ENCODE results near the gene SEZ6L2. TPM values are rescaled to one million over a fixed set of nuclear protein-coding genes. Genes with fewer than 3 reads are reported as not detected.

The SEZ6L2 gene
- total and polyA plus RNA-seq, 2 of the 8 experiments (the other 6 are each of a cell fraction or from before 2014, with no cell fraction given) = 43.5 to 47.7 TPM

- WGBS, 2 experiments (ENCODE audit: extremely low coverage in 1 of 2, insufficient coverage in 1 of 2, insufficient read length in 1 of 2, insufficient replicate concordance in 2 of 2, low coverage in 1 of 2, low lambda C conversion rate in 2 of 2, missing lambda C conversion rate in 1 of 2) = 95% methylated on average over 8 of the region's 8 CpGs; no CpG with 5 or more reads in 1 of the 2 experiments
- TF ChIP-seq EGR1 (IDR thresholded peaks at IDR 0.05; ENCODE audit: borderline replicate concordance, low read depth, low read length) (no peak), HDAC2 (IDR thresholded peaks at IDR 0.05; ENCODE audit: borderline replicate concordance in 1 of 2, low read depth in 2 of 2, low read length in 2 of 2) (no peak), USF2 (IDR thresholded peaks at IDR 0.05; ENCODE audit: low read length) (no peak), SIRT6 (IDR thresholded peaks at IDR 0.05; ENCODE audit: low read length) (no peak), CHD2 (IDR thresholded peaks at IDR 0.05; ENCODE audit: low read length) (no peak), POLR2A (IDR thresholded peaks at IDR 0.05; ENCODE audit: control extremely low read depth in 1 of 2, low read depth in 2 of 2, low read length in 2 of 2) (no peak), POLR2AphosphoS5 (IDR thresholded peaks at IDR 0.05; ENCODE audit: low read depth, low read length) (no peak), EZH2 (IDR thresholded peaks at IDR 0.05; ENCODE audit: low read depth, low read length, severe bottlenecking) (no peak), TEAD4 (IDR thresholded peaks at IDR 0.05; ENCODE audit: low read depth, low read length) (no peak)
Measured at GRCh38 chr16:29913514-29913913, 14.2 kb upstream of the SEZ6L2 start.

More at GRCh38 chr16:29913514-29913913, 14.2 kb upstream of the SEZ6L2 start:
- Histone ChIP-seq H4K20me1 (replicated peaks in 1 of 2; ENCODE audit: control insufficient read depth in 1 of 2, insufficient read depth in 2 of 2, low read length in 2 of 2) (peaks cover 3 to 6% of the 10 kb centered on the region in 2 experiments), H3K23ac (ENCODE audit: insufficient read length) (no peak overlapping the region), H3K4ac (replicated peaks; ENCODE audit: insufficient read length, low read depth, low read length) (no peak overlapping the region), H3K4me3 (ENCODE audit: extremely low read depth in 1 of 4, insufficient read depth in 2 of 4, low read depth in 3 of 4, low read length in 4 of 4) (no peak overlapping the region), H3K56ac (replicated peaks; ENCODE audit: insufficient read length, low read depth, low read length) (no peak overlapping the region), H3K9me3 (ENCODE audit: insufficient read depth in 2 of 2, low read depth in 1 of 2, low read length in 1 of 2) (no peaks in the 10 kb centered on the region), H2BK5ac (ENCODE audit: low read depth, low read length) (no peak overlapping the region), H2BK12ac (ENCODE audit: low read depth, low read length) (no peak overlapping the region), H3K4me1 (replicated peaks in 1 of 4; ENCODE audit: control insufficient read depth in 3 of 4, insufficient read depth in 4 of 4, low read length in 3 of 4) (peaks cover 0 to 5% (median 1%) of the 10 kb centered on the region in 4 experiments; a peak in 1 of 7 replicates), H3K9ac (replicated peaks in 1 of 4; ENCODE audit: extremely low read depth in 1 of 4, low read depth in 3 of 4, low read length in 3 of 4) (no peak overlapping the region), H2AK5ac (ENCODE audit: low read depth, low read length) (no peak overlapping the region), H4K8ac (ENCODE audit: extremely low read depth, insufficient read depth, low read length) (no peak overlapping the region), H2BK20ac (ENCODE audit: low read length) (no peak overlapping the region), H3K23me2 (ENCODE audit: low read depth, low read length) (no peaks in the 10 kb centered on the region), H3K36me3 (ENCODE audit: control insufficient read depth in 2 of 4, insufficient read depth in 4 of 4, low read length in 3 of 4) (no peaks in the 10 kb centered on the region; a peak in 2 of 8 replicates), H3K79me1 (ENCODE audit: low read depth, low read length) (no peaks in the 10 kb centered on the region), H3K79me2 (ENCODE audit: control insufficient read depth in 1 of 2, insufficient read depth in 2 of 2, low read length in 2 of 2) (no peaks in the 10 kb centered on the region), H2AFZ (ENCODE audit: low read length) (no peak overlapping the region), H4K5ac (ENCODE audit: insufficient read length, low read depth, low read length) (no peak overlapping the region), H3K18ac (ENCODE audit: extremely low read depth, low read length) (no peak overlapping the region), H3K14ac (ENCODE audit: insufficient read length) (no peak overlapping the region), H2BK120ac (replicated peaks; ENCODE audit: low read depth, low read length) (no peak overlapping the region), H3K4me2 (ENCODE audit: insufficient read depth in 1 of 2, low read depth in 2 of 2, low read length in 2 of 2) (no peak overlapping the region), H3K27me3 (replicated peaks in 1 of 4; ENCODE audit: control insufficient read depth in 3 of 4, extremely low read depth in 1 of 4, insufficient read depth in 3 of 4, low read length in 3 of 4) (no peaks in the 10 kb centered on the region), H3K27ac (ENCODE audit: low read depth, low read length) (no peak overlapping the region), H2BK15ac (ENCODE audit: low read length) (no peak overlapping the region), H4K91ac (replicated peaks; ENCODE audit: insufficient read length, low read length) (no peak overlapping the region)
- ChIA-PET POLR2A (ENCODE audit: partially characterized antibody) (interaction anchor here (1.4 to 6.4 kb wide), 2 partner anchors 13 kb away, joined by 7 to 52 read pairs; partner anchors contain the start of genes ASPHD1, KCTD13 and SEZ6L2), CTCF (ENCODE audit: partially characterized antibody) (interaction anchor here (0.6 to 1.9 kb wide), 4 partner anchors 12 to 59 kb away, joined by 3 to 6 read pairs (median 4); partner anchors contain the start of gene KCTD13)
- FAIRE-seq = no peak
- DNase-seq (ENCODE audit: low read depth in 1 of 2, low spot score in 2 of 2) = no peak
